BE2C (cell line): ENCODE data around the gene CLVS2. TPM values are rescaled to one million over a fixed set of nuclear protein-coding genes. Genes with fewer than 3 reads are reported as not detected.

Source experiments
- DNase-seq: peaks from one replicate; pipeline ENCODE4 v3.0.0-alpha.2; 2020
- H3K27me3 ChIP-seq: fragments of 250-450 bp; sonication (Bioruptor Pico); 2 replicates; pipeline ENCODE4 v1.5.1; 2020; ENCODE audit warnings: mild to moderate bottlenecking
- H3K36me3 ChIP-seq: fragments of 250-450 bp; sonication (Bioruptor Pico); 2 replicates; pipeline ENCODE4 v1.5.1; 2020; ENCODE audit warnings: mild to moderate bottlenecking
- H3K4me1 ChIP-seq: fragments of 250-450 bp; sonication (Bioruptor Pico); 2 replicates; pipeline ENCODE4 v1.5.1; 2020
- H3K4me3 ChIP-seq: 2 replicates; pipeline ENCODE4 v1.5.1; 2011; ENCODE audit warnings: low read depth, low read length
- H3K9me3 ChIP-seq: fragments of 250-450 bp; sonication (Bioruptor Pico); 2 replicates; pipeline ENCODE4 v1.5.1; 2020
- CTCF ChIP-seq: IDR thresholded peaks from 2 replicates; pipeline ENCODE4 v1.5.1; 2012; ENCODE audit warnings: mild to moderate bottlenecking, low read depth, low read length
- polyA plus RNA-seq: library from polyadenylated mRNA; unstranded; fragments of >200 nt; gene quantifications from one replicate; pipeline ENCODE4 v1.2.1, GENCODE V29; 2012; ENCODE audit warnings: low read depth, missing spikeins; ENCODE audit not compliant: insufficient read length, insufficient read depth

The CLVS2 gene
- polyA plus RNA-seq = 0.12 TPM

- TF ChIP-seq CTCF = no peak
- Histone ChIP-seq H3K9me3 (no peaks in the 10 kb centered on the region), H3K27me3 (peaks cover 31% of the 10 kb centered on the region), H3K4me3 (peak within 1 kb of the TSS; percentile 19), H3K36me3 (no peaks in the 10 kb centered on the region), H3K4me1 (no peaks in the 10 kb centered on the region)
- peak; percentile 17 for DNase-seq
Measured at GRCh38 chr6:122995921-122996793, at the start of gene CLVS2. CLVS2 (plus strand) TSS chr6:122996235; CDS start chr6:122997778, 1,543 bp downstream.

- Histone ChIP-seq H3K27me3 (no peaks in the 10 kb centered on the region), H3K36me3 (no peaks in the 10 kb centered on the region), H3K9me3 (no peaks in the 10 kb centered on the region), H3K4me3 (no peak overlapping the region), H3K4me1 (no peaks in the 10 kb centered on the region)
- no peak for TF ChIP-seq CTCF
- DNase-seq = no peak
Measured at GRCh38 chr6:122947355-122947754, 48.7 kb upstream of the CLVS2 start.

DNA sequence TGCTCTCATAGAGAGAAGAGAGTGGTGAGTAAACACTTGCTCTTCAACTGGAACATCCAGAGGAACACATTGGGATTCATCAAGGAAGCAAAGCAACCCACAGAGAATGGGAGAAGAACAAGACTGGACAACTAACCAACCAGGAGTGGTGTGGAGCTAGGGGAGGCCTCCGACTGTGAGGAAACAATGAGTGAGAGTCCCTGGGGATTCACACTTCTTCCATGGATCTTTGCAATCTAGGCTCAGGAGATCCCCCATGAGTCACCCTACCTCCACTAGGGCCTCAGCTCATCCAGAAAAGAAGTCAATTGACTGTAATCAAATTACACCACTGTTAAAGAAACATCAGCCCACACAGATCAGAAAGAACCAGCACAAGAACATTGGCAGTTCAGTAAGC, 42.3 kb upstream of the CLVS2 start:
- no peak for TF ChIP-seq CTCF
- Histone ChIP-seq H3K9me3 (no peaks in the 10 kb centered on the region), H3K27me3 (no peaks in the 10 kb centered on the region), H3K4me3 (no peak overlapping the region), H3K36me3 (no peaks in the 10 kb centered on the region), H3K4me1 (no peaks in the 10 kb centered on the region)
- DNase-seq = no peak

DNA sequence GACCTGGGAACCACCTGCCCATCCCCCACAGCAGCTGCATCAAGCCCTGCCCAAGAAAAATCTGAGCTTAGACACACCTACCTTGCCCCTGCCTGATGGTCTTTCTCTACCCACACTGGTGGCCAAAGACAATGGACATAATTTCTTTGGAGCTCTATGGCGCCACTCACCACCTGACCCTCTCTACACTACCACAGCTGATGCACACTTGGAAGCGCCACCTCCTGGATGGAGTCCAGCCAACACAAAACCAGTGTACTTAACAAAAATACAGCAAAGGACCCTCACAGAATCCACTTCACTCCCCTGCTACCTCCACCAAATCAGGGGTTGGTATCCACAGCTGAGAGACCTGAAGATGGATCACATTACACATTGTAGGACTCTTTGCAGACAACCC, 39.7 kb upstream of the CLVS2 start:
- no peaks in the 10 kb centered on the region for H3K9me3 ChIP-seq
- no peaks in the 10 kb centered on the region for H3K27me3 ChIP-seq
- no peak overlapping the region for H3K4me3 ChIP-seq
- H3K36me3 ChIP-seq = no peaks in the 10 kb centered on the region
- TF ChIP-seq CTCF = 0 out of 2 replicates have a peak, but pooled peaks have one; percentile 1
- H3K4me1 ChIP-seq = no peaks in the 10 kb centered on the region
- no peak for DNase-seq

- H3K9me3 ChIP-seq = no peaks in the 10 kb centered on the region
- TF ChIP-seq CTCF = no peak
- H3K27me3 ChIP-seq = no peaks in the 10 kb centered on the region
- no peaks in the 10 kb centered on the region for H3K4me1 ChIP-seq
- H3K4me3 ChIP-seq = no peak overlapping the region
- no peak for DNase-seq
- H3K36me3 ChIP-seq = no peaks in the 10 kb centered on the region
Measured at GRCh38 chr6:122962000-122962624, 33.9 kb upstream of the CLVS2 start.

GRCh38 chr6:122969999-122970533, 26.0 kb upstream of the CLVS2 start:
- H3K27me3 ChIP-seq = no peaks in the 10 kb centered on the region
- no peak for DNase-seq
- H3K36me3 ChIP-seq = no peaks in the 10 kb centered on the region

More at GRCh38 chr6:122969999-122970533, 26.0 kb upstream of the CLVS2 start:
- Histone ChIP-seq H3K9me3 (no peaks in the 10 kb centered on the region), H3K4me1 (no peaks in the 10 kb centered on the region), H3K4me3 (no peak overlapping the region)
- no peak for TF ChIP-seq CTCF
